ENCODE results near the gene OPRL1.
"Not testable (repeated sequence)": the region's sequence is repeated elsewhere in the genome, so short reads cannot be mapped to it uniquely, and the experiment has no call there.

The OPRL1 gene

DNA sequence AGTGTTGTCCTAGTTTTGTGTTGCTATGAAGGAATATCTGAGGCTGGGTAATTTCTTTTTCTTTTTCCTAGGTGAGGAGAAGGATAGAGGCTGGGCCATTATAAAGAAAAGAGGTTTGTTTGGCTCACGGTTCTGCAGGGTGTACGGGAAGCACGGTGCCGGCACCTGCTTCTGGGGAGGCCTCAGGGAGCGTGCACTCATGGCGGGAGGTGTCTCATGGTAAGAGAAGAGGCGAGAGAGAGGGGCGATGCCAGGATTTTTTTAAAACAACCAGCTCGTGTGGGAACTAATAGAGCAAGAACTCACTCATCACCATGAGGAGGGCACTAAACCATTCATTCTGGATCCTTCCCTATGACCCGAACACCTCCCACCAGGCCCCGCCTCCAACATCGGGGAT, 41.7 kb downstream of the OPRL1 start:
- DNase-seq = no peak

DNA sequence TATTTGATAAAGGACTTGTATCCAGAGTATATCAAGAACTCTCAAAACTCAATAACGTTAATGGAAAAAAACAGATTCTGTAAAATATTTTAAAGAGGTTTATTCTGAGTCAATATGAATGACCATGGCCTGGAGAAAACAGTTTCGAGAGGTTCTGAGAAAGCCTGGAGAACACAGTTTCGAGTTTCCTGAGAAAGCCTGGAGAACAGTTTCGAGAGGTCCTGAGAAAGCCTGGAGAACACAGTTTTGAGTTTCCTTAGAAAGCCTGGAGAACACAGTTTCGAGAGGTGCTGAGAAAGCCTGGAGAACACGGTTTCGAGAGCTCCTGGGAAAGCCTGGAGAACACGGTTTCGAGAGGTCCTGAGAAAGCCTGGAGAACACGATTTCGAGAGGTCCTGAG, 43.0 kb downstream of the OPRL1 start:
- not testable (repeated sequence) for DNase-seq

DNA sequence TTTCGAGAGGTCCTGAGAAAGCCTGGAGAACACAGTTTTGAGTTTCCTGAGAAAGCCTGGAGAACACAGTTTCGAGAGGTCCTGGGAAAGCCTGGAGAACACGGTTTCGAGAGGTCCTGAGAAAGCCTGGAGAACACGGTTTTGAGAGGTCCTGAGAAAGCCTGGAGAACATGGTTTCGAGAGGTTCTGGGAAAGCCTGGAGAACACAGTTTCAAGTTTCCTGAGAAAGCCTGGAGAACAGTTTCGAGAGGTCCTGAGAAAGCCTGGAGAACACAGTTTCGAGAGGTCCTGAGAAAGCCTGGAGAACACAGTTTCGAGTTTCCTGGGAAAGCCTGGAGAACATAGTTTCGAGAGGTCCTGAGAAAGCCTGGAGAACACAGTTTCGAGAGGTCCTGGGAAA, 43.6 kb downstream of the OPRL1 start:
- not testable (repeated sequence) for DNase-seq

DNA sequence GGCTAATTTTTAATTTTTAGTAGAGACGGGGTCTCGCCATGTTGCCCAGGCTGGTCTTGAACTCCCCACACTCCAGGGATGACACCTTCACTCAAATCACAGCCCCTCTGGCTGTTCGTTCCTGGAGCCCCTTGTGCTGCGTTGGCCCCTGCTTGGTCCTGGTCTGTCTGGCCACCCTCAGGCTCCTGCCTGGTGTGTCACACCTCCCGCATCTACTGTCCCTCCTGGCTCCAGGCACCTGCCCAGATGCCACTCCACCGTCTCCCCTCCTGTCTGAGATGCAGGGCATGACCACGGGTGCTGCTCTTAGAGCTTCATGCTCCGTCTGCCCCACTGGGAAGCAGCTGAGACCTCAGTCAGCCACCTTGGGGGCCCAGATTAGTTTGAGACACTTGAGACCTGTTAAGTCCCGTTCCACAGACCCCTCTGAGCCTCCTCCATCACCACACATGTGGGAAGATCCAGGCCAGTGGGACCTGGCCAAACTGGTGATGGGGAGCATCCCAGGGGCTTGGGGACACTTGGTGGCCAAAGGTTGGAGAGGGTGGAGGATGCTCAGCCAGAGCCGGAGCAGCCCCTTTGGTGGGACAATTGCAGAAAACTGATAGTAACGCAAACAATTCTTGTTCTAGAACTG, 49.4 kb downstream of the OPRL1 start:
- no peak for DNase-seq

DNA sequence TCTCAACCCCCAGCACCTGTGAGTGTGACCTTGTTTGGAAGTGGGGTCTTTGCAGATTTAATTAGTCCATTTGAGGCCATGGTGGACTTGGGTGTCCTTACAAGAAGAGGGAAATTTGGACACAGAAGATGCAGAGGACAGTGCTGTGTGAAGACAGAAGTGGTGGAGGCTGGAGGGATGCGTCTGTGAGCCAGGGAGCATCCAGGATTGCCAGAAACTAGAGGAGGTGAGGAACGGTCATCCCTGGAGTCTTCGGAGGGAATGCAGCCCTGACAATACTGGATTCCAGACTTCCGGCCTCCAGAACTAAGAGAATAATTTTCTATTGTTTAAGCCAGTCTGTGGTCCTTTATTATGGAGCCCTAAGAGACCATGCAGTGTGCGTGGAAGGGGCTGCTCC, 50.4 kb downstream of the OPRL1 start:
- no peak for DNase-seq

DNA sequence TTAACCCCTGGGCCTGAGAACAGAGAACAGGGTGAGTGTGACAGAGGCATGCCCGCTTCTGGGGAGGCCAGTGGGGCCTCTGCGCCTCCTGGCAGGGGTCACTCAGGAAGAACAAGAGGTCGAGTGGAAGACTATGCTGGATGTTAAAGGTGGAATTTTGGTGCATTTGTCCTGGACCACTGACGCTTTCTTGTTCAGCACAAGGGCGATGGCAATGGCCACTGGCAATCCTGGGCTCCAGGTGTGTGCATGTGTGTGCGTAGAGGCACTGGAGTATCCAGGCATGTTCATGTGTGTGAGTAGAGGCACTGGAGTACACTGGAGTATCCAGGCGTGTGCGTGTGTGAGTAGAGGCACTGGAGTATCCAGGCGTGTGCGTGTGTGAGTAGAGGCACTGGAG, 51.0 kb downstream of the OPRL1 start:
- DNase-seq = no peak

DNA sequence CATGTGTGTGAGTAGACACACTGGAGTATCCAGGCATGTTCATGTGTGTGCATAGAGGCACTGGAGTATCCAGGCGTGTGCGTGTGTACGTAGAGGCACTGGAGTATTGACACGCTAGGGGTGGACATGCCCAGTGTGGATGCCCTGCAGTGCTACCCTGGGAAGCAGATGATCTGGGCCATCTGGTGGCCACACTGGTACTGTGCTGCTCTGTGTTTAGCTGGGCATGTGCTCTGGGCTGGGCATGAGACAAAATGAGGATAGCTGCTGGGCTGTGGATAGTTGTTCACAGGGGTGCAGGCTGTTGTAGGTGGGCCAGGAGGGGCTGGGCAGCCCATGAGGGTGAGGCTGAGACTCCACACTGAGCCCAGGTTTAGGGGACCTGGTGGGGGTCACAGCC, 51.5 kb downstream of the OPRL1 start:
- no peak for DNase-seq

DNA sequence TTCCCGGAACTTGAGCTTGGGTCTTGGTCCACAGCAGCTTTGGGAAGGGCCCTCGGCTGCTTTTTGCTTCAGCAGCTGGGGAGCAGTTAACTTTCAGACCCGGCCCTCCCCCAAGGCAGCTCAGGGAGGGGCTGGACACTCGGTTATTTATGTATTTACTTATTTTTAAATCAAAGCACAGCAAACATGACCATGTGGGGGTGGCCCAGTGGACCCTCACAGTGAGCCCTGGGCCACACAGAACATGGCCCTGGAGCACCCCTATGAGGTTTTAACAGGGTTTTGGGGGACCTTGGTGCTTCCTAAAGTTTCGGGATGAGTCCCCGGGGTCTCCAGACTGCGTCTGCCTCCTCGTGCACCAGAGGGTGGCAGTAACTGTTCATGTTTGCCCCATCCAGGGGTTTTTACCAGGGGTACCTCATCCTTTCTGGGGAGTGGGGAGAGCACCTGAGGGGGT, 54.1 kb downstream of the OPRL1 start:
- DNase-seq = no peak

DNA sequence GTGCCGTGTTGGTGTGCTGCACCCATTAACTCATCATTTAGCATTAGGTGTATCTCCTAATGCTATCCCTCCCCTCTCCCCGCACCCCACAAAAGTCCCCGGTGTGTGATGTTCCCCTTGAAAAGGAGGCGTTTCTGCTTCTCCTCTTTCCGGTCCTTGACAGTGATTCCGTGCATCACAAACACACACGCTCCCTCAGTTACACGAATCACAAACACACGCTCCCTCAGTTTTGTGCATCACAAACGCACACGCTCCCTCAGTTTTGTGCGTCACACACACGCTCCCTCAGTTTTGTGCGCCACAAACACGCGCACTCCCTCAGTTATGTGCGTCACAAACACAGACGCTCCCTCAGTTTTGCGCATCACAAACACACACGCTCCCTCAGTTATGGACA, 54.9 kb downstream of the OPRL1 start:
- DNase-seq = not testable (repeated sequence)

DNA sequence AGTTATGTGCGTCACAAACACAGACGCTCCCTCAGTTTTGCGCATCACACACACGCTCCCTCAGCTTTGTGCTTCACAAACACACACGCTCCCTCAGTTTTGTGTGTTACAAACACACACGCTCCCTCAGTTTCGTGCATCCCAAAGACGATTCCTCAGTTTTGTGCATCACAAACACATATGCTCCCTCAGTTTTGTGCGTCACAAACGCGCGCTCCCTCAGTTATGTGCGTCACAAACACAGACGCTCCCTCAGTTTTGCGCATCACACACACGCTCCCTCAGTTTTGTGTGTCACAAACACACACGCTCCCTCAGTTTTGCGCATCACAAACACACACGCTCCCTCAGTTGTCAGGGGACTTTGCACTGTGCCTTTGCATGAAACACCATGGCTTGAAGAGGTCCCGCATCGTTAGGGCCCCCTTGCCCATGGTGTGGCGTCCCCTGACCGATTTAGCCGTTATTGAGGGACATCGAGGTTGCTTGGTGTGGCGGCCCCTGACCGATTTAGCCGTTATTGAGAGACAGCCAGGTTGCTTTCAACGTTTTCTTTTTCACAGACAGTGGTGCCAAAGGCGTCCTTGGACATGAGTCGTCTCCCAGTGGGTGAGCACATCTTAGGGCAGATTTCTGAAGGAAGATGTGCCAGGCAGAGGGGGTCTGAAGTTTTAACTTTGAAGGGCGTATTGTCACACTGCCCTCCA, 56.3 kb downstream of the OPRL1 start:
- DNase-seq = no peak

DNA sequence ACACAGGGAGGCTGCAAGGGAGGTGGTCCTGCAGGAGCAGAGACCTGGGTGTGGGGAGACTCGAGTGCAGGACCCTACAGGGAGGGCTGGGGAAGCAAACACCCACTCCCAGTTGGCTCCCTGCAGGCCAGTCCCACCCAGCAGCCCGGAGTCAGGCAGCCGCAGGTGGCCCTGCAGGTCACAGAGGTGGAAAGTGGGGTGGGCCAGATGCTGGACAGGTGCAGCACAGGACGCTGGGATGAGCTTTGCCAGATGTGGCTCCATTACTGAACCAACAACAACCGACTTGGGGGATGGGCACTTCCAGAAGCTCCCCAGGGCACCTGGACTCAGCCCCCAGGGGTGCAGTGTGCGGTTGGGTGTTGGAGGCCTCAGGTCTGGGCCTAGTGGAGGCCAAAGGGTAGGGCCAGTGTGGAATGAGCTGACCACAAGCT, 57.7 kb downstream of the OPRL1 start:
- no peak for DNase-seq

DNA sequence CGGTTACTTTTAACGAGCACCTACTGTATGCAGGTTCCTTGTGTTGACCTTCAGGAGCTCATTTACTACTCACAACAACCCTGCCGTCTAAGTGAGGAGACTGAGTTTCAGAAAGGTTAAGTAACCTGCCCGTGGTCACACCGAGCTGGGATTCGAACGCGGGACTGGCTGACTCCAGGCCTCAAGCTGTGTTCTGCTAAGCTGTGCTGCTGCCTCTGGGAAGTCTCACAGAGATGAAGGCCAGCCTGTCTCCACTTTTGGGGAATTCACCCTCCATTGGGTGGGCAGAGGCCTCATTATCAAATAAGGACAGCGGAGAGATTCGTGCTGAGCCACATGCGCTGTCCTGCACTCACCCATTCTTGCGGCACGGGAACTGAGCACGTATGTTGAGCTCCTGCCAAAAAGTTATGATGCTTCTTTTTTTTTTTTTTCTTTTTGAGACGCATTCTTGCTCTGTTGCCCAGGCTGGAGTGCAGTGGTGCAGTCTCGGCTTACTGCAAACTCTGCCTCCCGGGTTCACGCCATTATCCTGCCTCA, 58.5 kb downstream of the OPRL1 start:
- no peak for DNase-seq

DNA sequence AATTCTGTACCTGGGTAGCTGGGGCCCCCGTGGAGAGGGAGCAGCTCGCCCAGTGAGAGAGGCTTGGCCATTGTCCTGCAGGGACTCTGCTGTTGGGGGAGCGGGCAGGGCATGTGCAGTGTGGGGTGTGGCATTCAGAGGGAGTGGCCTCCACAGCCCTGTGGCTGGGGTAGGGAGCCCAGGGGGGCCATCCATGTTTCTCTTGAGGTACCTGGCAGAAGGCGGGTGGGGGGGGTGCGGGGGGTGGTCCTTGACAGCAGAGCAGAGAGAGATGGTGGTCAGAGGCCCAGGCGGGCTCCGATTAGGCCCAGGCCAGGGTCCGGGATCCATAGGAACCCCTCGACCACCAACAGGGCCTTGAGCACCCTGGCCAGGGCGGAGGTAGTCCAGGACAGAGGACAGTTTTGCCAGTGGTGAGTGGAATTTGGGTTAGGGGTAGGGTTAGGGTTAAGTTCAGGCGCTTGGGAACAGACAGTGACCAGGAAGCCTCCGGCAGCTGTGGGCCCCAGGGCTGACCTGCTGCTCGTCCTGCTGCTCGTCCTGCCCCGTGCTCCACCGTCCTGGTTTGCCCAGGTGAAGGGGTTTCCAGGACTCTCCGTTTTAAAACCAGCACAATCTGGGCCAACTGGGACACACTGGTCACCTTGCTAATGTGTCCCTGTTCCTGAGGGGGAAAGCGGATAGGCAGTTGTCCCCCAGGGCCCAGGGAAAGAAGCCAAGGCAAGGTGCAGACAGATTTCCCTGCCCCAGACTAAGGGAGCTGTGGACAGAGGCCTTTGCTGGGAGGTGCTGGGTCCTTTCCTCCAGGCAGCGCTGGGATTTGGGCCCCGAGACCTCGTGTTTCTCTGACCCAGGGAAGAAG, 59.5 kb downstream of the OPRL1 start:
- no peak for DNase-seq

DNA sequence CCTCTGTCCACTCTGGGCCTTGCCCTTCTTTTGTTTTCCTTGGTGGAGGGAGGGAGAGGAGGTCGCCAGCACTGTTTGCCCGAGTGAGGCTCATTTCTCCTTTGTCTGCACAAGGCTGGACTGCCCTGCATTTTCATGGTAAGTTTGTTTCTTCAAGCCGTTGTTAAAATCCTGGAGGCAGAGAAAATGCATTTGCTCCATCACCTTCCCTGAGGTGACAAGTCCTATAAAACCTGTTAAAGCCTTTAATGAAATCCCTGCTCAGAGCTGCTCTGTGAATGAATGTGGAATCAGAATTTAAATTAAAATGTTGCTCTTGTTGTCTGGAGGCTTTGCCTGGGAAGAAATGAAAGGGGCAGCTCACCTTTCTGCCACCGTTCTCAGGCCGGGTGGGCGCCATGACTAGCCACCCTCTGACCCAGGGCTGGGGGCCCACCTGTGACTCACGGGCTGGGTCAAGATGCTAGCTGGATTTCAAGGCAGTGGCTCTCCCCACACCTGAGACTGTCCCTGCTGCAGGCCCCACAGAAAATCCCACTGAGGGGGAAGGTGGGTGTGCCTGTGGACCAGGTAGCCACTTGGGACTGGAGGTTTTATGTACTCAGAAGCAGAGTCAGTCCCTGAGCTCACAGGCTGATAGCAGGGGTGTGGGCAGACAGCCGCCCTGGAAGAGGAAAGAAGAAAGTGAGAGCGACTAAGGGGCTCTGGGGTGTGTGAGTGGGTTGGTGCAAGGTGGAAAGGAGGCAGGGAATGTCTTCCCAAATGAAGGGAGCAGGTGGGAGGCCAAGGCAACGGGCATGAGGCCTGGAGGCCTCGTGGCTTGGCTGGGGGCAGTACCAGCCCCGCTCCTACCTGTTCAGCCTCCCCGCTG, 60.4 kb downstream of the OPRL1 start:
- DNase-seq = no peak

DNA sequence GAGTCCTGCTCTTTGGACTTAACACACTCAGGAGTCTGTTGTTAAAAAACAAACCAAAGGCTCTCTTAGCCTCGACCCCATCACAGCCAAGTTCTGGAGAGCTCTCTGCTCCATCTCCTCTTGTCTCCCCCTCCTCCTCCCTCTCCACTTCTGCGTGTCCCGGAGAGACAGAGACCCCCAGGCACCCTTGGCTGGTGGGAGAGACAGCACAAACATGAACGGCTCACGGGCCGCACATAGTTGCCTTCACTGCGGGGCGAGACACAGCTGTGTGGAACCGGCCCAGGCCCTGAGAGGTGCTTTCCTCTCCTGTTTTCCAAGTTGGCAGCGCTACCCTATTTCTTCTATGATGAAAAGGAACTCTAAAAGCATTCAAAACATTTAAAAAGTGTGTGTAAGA, 61.1 kb downstream of the OPRL1 start:
- no peak for DNase-seq

DNA sequence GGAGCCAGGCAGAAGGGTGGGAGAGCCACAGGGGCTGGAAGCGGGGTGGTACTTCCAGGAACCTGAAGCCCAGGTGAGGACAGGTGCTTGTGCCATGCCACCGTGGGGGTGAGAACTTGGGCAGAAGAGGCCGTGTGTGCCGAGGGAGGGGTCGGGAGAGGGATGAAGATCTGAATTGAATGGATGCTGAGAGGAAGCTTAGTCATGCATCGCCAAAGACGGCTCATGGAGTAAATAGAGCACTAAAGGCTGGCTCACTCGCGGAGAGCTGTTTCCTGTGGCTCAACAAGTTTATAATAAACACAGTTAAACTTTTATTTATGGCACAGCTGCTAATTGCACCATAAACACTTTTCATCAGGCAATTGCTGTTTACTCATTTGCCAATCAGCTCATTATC, 62.7 kb downstream of the OPRL1 start:
- DNase-seq = no peak

DNA sequence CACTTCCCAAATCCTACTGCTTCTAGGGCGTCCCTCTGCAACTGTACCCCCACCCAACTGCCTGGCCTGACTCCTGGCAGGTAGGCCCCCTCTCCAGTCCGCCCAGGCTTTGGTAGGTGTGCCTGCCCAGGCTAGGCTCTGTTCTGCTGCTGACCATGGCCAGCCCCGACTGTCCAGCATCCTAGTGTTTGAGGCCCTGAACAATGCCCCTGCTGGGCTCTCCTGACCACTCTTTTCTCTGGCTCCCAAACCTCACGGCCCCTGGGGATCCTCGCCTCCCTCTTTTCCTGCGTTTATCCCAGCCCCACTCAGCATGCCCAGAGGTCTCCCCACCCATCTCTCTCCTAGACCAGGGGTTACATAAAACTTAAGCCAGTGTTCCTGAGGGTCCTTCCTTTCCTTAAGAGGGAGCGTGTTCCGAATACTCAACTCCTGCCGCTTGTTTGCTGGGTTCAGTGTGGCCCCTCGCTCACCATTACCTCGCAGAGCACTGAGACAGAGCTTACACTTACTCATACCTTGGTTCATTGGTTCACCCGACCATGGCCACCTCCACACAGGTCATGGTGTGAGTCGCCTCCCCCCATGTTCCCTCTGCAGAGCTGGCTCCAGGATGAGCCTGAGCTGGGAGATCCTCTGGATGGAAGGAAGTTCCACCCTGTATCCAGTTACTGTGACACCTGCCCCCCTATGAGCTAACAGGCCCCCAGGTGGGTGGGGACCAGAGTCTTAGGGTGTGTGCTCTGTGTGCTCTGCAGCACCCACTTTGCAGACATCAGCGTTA, 63.3 kb downstream of the OPRL1 start:
- no peak for DNase-seq

DNA sequence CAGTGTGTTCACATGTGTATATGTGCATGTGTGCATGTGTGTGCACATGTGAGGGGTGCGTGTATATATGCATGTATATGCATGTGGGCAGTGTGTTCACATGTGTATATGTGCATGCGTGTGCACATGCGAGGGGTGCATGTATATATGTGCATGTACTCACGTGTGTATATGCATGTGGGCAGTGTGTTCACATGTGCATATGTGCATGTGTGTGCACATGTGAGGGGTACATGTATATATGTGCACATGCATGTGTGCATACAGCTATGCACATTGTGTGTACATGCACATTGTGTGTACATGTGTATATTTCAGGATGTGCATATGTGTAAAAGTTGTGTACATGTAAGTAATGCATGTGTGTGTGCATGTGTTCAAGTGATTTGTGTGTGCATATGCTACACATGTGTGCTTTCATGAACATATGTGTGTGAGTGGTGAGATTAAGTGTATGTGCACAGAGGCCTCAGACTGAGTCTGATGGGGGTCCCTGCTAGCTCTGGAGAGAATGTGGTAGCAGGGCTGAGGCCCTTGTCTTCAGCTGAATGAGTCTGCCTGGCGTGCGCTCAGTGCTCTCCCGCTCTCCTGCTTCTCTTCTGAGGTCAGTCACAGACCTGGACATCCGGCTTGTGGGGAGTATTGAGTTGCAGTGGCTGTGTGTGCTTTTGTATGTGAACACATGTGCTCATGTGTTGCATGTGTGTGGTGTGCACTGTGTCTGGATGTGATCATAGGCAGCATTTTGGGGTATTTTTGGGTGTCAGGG, 64.4 kb downstream of the OPRL1 start:
- no peak for DNase-seq

DNA sequence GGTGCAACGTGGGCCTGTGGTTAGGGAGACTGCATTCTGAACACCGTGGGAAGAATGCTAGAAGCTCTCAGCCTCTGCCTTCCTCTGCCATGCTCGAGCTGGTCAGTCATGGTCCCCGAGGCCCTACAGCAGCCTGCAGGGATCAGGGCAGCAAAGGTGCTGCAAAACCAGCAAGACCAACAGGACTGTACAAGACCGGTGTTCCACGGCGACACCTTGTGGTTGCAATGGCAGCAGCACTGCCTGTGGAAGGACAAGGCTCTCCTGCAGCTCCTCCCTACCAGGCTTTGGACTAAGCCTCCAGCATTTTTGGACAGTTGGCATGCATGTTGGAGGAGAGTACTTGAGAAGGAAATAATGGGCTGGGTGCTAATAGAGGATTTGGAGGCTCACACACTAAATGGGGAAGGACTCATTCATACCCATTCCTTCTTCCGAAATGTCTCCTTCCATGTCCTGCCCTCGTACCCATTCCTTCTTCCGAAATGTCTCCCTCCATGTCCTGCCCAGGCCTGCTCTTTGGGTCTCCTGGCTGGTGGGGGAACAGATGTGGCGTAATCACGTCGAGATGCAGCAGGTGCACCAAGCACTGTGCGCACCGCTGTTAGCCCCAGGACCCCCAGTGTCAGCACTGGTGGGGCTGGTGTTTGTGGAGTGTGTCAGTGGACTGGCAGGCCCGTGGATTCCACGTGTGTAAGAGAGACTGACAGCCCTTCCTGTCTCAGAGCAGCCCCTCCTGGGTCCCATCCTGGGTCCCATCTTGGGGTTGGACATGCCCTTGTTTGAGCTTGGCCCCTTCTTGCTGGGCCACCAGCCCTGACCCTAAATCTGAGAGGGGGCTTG, 65.8 kb downstream of the OPRL1 start:
- DNase-seq = no peak

Data from fibroblast of skin of right biceps (primary cell).